RPMI8226 (cell line): Measurements from ENCODE around the gene COPS2.

ENCODE experiments used
- DNase-seq: peaks from one replicate; pipeline ENCODE4 v3.0.0-alpha.2; 2015

COPS2 gene

GRCh38 chr15:49155834-49156627, 632 bp upstream of the COPS2 start:
- peak; percentile 26 for DNase-seq

- peak; percentile 38 for DNase-seq
Observed at GRCh38 chr15:49154799-49155109, 645 bp downstream of the COPS2 start.

- no peak for DNase-seq
Observed at GRCh38 chr15:49154359-49154758, 1.0 kb downstream of the COPS2 start.

GRCh38 chr15:49152552-49153312, 2.7 kb downstream of the COPS2 start:
- no peak for DNase-seq

- no peak for DNase-seq
Observed at GRCh38 chr15:49151831-49152230, 3.6 kb downstream of the COPS2 start.

- no peak for DNase-seq
Observed at GRCh38 chr15:49148727-49149126, 6.7 kb downstream of the COPS2 start.

- DNase-seq: no peak
Observed at GRCh38 chr15:49148298-49148697, 7.1 kb downstream of the COPS2 start.

GRCh38 chr15:49145651-49146609, 9.5 kb downstream of the COPS2 start:
- peak; percentile 57 for DNase-seq

GRCh38 chr15:49137861-49138260, 17.5 kb downstream of the COPS2 start:
- DNase-seq: no peak

- no peak for DNase-seq
Observed at GRCh38 chr15:49135911-49136310, 19.5 kb downstream of the COPS2 start.

GRCh38 chr15:49135342-49135857, 20.0 kb downstream of the COPS2 start:
- no peak for DNase-seq

GRCh38 chr15:49134683-49135341, 20.6 kb downstream of the COPS2 start:
- no peak for DNase-seq

- no peak for DNase-seq
Observed at GRCh38 chr15:49131403-49131802, 24.0 kb downstream of the COPS2 start.

- no peak for DNase-seq
Observed at GRCh38 chr15:49124371-49124770, 31.0 kb downstream of the COPS2 start.

GRCh38 chr15:49122541-49123062, 32.8 kb downstream of the COPS2 start:
- DNase-seq: no peak

- no peak for DNase-seq
Observed at GRCh38 chr15:49121901-49122300, 33.5 kb downstream of the COPS2 start.

- DNase-seq: no peak
Observed at GRCh38 chr15:49120832-49121231, 34.6 kb downstream of the COPS2 start.

- DNase-seq: no peak
Observed at GRCh38 chr15:49116108-49116857, 39.1 kb downstream of the COPS2 start.

- no peak for DNase-seq
Observed at GRCh38 chr15:49115062-49115461, 40.3 kb downstream of the COPS2 start.

- DNase-seq: no peak
Observed at GRCh38 chr15:49110158-49110944, 45.0 kb downstream of the COPS2 start.

- no peak for DNase-seq
Observed at GRCh38 chr15:49103002-49103401, 52.4 kb downstream of the COPS2 start.
